Measurements from ENCODE around the gene CADM2.
A peak's percentile ranks its signal among the peaks of the same experiment; 100 is the strongest.

Gene CADM2

GRCh38 chr3:85574006-85574705 is 615.4 kb downstream of the CADM2 start:
- intact Hi-C loops (cut with DNase I): loop anchor here (10.0 kb wide), 2 partner anchors 209 to 1029 kb away; no protein-coding TSS in a partner anchor

GRCh38 chr3:85576091-85576690 is 617.4 kb downstream of the CADM2 start:
- DNase-seq: peak in 41 of 42 donors; percentile 55 to 95 (median 85)
- intact Hi-C loops (cut with DNase I): loop anchor here (5.0 to 10.0 kb wide), 3 partner anchors 211 to 1031 kb away; partner anchors contain the start of gene CADM2

More at GRCh38 chr3:85574006-85574705, 615.4 kb downstream of the CADM2 start:
- no peak for DNase-seq

- peak in 3 of 42 donors; percentile 25 to 74 (median 48) for DNase-seq
- intact Hi-C loops (cut with DNase I): loop anchor here (5.0 to 10.0 kb wide), 3 partner anchors 212 to 1032 kb away; partner anchors contain the start of gene CADM2
Observed at GRCh38 chr3:85576697-85577200, 618.0 kb downstream of the CADM2 start.

GRCh38 chr3:85584779-85585356 is 626.1 kb downstream of the CADM2 start:
- intact Hi-C loops (cut with DNase I): no loop called here
- DNase-seq: no peak

GRCh38 chr3:85586018-85586417 is 627.2 kb downstream of the CADM2 start:
- DNase-seq: no peak
- intact Hi-C loops (cut with DNase I): no loop called here

GRCh38 chr3:85589145-85589544 is 630.4 kb downstream of the CADM2 start:
- no peak for DNase-seq
- intact Hi-C loops (cut with DNase I): no loop called here

GRCh38 chr3:85591451-85591850 is 632.7 kb downstream of the CADM2 start:
- intact Hi-C loops (cut with DNase I): no loop called here
- DNase-seq: peak in 5 of 42 donors; percentile 16 to 55 (median 19)

GRCh38 chr3:85592256-85592655 is 633.5 kb downstream of the CADM2 start:
- no peak for DNase-seq
- intact Hi-C loops (cut with DNase I): no loop called here

GRCh38 chr3:85594676-85595075 is 635.9 kb downstream of the CADM2 start:
- intact Hi-C loops (cut with DNase I): no loop called here
- no peak for DNase-seq

- intact Hi-C loops (cut with DNase I): no loop called here
- no peak for DNase-seq
Observed at GRCh38 chr3:85603378-85603777, 644.6 kb downstream of the CADM2 start.

- DNase-seq: no peak
- intact Hi-C loops (cut with DNase I): no loop called here
Observed at GRCh38 chr3:85604641-85605040, 645.9 kb downstream of the CADM2 start.

GRCh38 chr3:85605066-85605465 is 646.3 kb downstream of the CADM2 start:
- intact Hi-C loops (cut with DNase I): no loop called here
- DNase-seq: no peak

GRCh38 chr3:85626662-85627061 is 667.9 kb downstream of the CADM2 start:
- no peak for DNase-seq
- intact Hi-C loops (cut with DNase I): no loop called here

GRCh38 chr3:85627932-85628331 is 669.1 kb downstream of the CADM2 start:
- intact Hi-C loops (cut with DNase I): no loop called here
- peak in 1 of 42 donors; percentile 8 for DNase-seq

- intact Hi-C loops (cut with DNase I): no loop called here
Observed at GRCh38 chr3:85631070-85631469, 672.3 kb downstream of the CADM2 start.

GRCh38 chr3:85632921-85633320 is 674.1 kb downstream of the CADM2 start:
- no peak for DNase-seq
- intact Hi-C loops (cut with DNase I): no loop called here

More at GRCh38 chr3:85631070-85631469, 672.3 kb downstream of the CADM2 start:
- no peak for DNase-seq

- no peak for DNase-seq
- intact Hi-C loops (cut with DNase I): no loop called here
Observed at GRCh38 chr3:85652360-85652759, 693.6 kb downstream of the CADM2 start.

- intact Hi-C loops (cut with DNase I): no loop called here
Observed at GRCh38 chr3:85660451-85660850, 701.7 kb downstream of the CADM2 start.

GRCh38 chr3:85662462-85662861 is 703.7 kb downstream of the CADM2 start:
- DNase-seq: no peak
- intact Hi-C loops (cut with DNase I): no loop called here

More at GRCh38 chr3:85660451-85660850, 701.7 kb downstream of the CADM2 start:
- DNase-seq: no peak

GRCh38 chr3:85667744-85668143 is 709.0 kb downstream of the CADM2 start:
- no peak for DNase-seq
- intact Hi-C loops (cut with DNase I): no loop called here

Data from head of caudate nucleus (tissue), 42 donors.